GM23338 (cell line): ENCODE data around the gene SLC13A4. TPM values are rescaled to one million over a fixed set of nuclear protein-coding genes. Genes with fewer than 3 reads are reported as not detected.
A peak's percentile ranks its signal among the peaks of the same experiment; 100 is the strongest.

Experiments used
- ATAC-seq: fragments of 200-7000 bp; cut with Tn5 transposase; 3 replicates; pipeline ENCODE4 v1.9.1; 2020
- DNase-seq: peaks from one replicate; pipeline ENCODE4 v3.0.0-alpha.2; 2015; ENCODE audit warnings: low spot score
- H2AFZ ChIP-seq: fragments of 200-600 bp; sonication (generic); 2 replicates; pipeline ENCODE4 v1.8.0; 2016; ENCODE audit warnings: antibody characterized with exemption, mild to moderate bottlenecking, moderate library complexity
- H3F3A ChIP-seq: fragments of 200-600 bp; sonication (generic); replicated peaks from 2 replicates; pipeline ENCODE4 v1.8.0; 2017; ENCODE audit warnings: antibody characterized with exemption, mixed run types, low read depth
- H3K27ac ChIP-seq: fragments of 200-600 bp; sonication (generic); 2 replicates; pipeline ENCODE4 v1.6.1; 2016; ENCODE audit warnings: low read depth
- H3K27me3 ChIP-seq: fragments of 200-600 bp; sonication (generic); 2 replicates; pipeline ENCODE4 v1.8.0; 2016; ENCODE audit warnings: mild to moderate bottlenecking, mixed run types, moderate library complexity; ENCODE audit not compliant: insufficient read depth
- H3K36me3 ChIP-seq: fragments of 200-600 bp; sonication (generic); 2 replicates; pipeline ENCODE4 v1.8.0; 2016; ENCODE audit warnings: mild to moderate bottlenecking; ENCODE audit not compliant: insufficient read depth
- H3K4me1 ChIP-seq: fragments of 200-600 bp; sonication (generic); 2 replicates; pipeline ENCODE4 v1.8.0; 2016; ENCODE audit warnings: mild to moderate bottlenecking, moderate library complexity; ENCODE audit not compliant: insufficient read depth
- H3K4me2 ChIP-seq: fragments of 200-600 bp; sonication (generic); 2 replicates; pipeline ENCODE4 v1.7.1; 2017; ENCODE audit warnings: mixed run types
- H3K4me3 ChIP-seq: fragments of 200-600 bp; sonication (generic); 2 replicates; pipeline ENCODE4 v1.6.1; 2016; ENCODE audit warnings: mixed run types
- H3K79me2 ChIP-seq: fragments of 200-600 bp; sonication (generic); replicated peaks from 2 replicates; pipeline ENCODE4 v1.8.0; 2017; ENCODE audit warnings: mild to moderate bottlenecking; ENCODE audit not compliant: insufficient read depth
- H3K9me2 ChIP-seq: fragments of 200-600 bp; sonication (generic); 2 replicates; pipeline ENCODE4 v1.8.0; 2017; ENCODE audit not compliant: insufficient read depth
- H4K20me1 ChIP-seq: fragments of 200-600 bp; sonication (generic); replicated peaks from 2 replicates; pipeline ENCODE4 v1.8.0; 2017; ENCODE audit warnings: mild to moderate bottlenecking; ENCODE audit not compliant: insufficient read depth
- H3K27ac Mint-ChIP-seq: 2 replicates; pipeline ENCODE4 v1.8.0; 2020; ENCODE audit warnings: inconsistent platforms, mild to moderate bottlenecking, moderate library complexity, mixed read lengths
- H3K27me3 Mint-ChIP-seq: 3 replicates; pipeline ENCODE4 v1.8.0; 2022; ENCODE audit warnings: low read depth, mild to moderate bottlenecking, moderate library complexity, mixed read lengths, inconsistent platforms; ENCODE audit not compliant: insufficient read depth, poor library complexity
- H3K36me3 Mint-ChIP-seq: 3 replicates; pipeline ENCODE4 v1.8.0; 2021; ENCODE audit warnings: low read depth, mild to moderate bottlenecking, inconsistent platforms, moderate library complexity, mixed read lengths
- H3K4me1 Mint-ChIP-seq: 3 replicates; pipeline ENCODE4 v1.8.0; 2020; ENCODE audit warnings: mild to moderate bottlenecking, inconsistent platforms, mixed read lengths
- H3K4me3 Mint-ChIP-seq: 3 replicates; pipeline ENCODE4 v1.8.0; 2021; ENCODE audit warnings: moderate library complexity, mild to moderate bottlenecking, inconsistent platforms, mixed read lengths
- H3K9me3 Mint-ChIP-seq: 3 replicates; pipeline ENCODE4 v1.8.0; 2020; ENCODE audit warnings: moderate library complexity, mild to moderate bottlenecking, inconsistent platforms, mixed read lengths
- EZH2 ChIP-seq: fragments of 200-600 bp; sonication (generic); IDR thresholded peaks from one replicate; pipeline ENCODE4 v1.8.0; 2017; ENCODE audit warnings: antibody characterized with exemption, mild to moderate bottlenecking, low read depth; ENCODE audit not compliant: unreplicated experiment
- EZH2phosphoT487 ChIP-seq: fragments of 200-600 bp; sonication (generic); IDR thresholded peaks from one replicate; pipeline ENCODE4 v1.8.1; 2018; ENCODE audit warnings: antibody characterized with exemption; ENCODE audit not compliant: unreplicated experiment
- JUNB ChIP-seq: IDR thresholded peaks from one replicate; pipeline ENCODE4 v1.6.1; 2016; ENCODE audit warnings: antibody characterized with exemption; ENCODE audit not compliant: unreplicated experiment
- NANOG ChIP-seq: IDR thresholded peaks from 2 replicates; pipeline ENCODE4 v1.6.1; 2016; ENCODE audit warnings: antibody characterized with exemption, borderline replicate concordance
- POLR2AphosphoS5 ChIP-seq: IDR thresholded peaks from 2 replicates; pipeline ENCODE4 v1.6.1; 2016; ENCODE audit warnings: antibody characterized with exemption, low read depth
- REST ChIP-seq: IDR thresholded peaks from one replicate; pipeline ENCODE4 v1.6.1; 2018; ENCODE audit warnings: antibody characterized with exemption; ENCODE audit not compliant: unreplicated experiment
- ZNF114 ChIP-seq: fragments of 250-450 bp; sonication (Bioruptor Pico); IDR thresholded peaks from 2 replicates; pipeline ENCODE4 v1.5.0; 2020; ENCODE audit warnings: mild to moderate bottlenecking, moderate library complexity
- ZNF331 ChIP-seq: fragments of 250-450 bp; sonication (Bioruptor Pico); IDR thresholded peaks from 2 replicates; pipeline ENCODE4 v1.5.0; 2020; ENCODE audit warnings: low read depth, mild to moderate bottlenecking, moderate library complexity
- polyA plus RNA-seq: library from polyadenylated mRNA; unstranded; fragments of >200 nt; fragmentation: Nextera tagmentation; extraction: Ambion mirVana; gene quantifications from 2 replicates; pipeline ENCODE4 v1.2.1, GENCODE V29; 2016
- total RNA-seq: library from RNA; depleted of rRNA; stranded (reverse); fragments of >200 nt; shearing (Covaris generic); gene quantifications from 2 replicates; pipeline ENCODE4 v1.2.3, GENCODE V29; 2014
- TF ChIP-seq, protein P1 (sequence below): fragments of 250-450 bp; sonication (Bioruptor Pico); IDR thresholded peaks from 2 replicates; pipeline ENCODE4 v1.5.0; 2020; ENCODE audit warnings: mild to moderate bottlenecking, moderate library complexity
- TF ChIP-seq, protein P2 (sequence below), 2 experiments: fragments of 200-600 bp in 1 of 2; sonication (generic) in 1 of 2; conservative IDR thresholded peaks; 2 replicates each; pipeline versions ENCODE4 v1.5.1 to v1.6.1; 2016 to 2017; ENCODE audit warnings: antibody characterized with exemption in 2 of 2, low read depth in 2 of 2, mild to moderate bottlenecking in 2 of 2, moderate library complexity in 1 of 2
- TF ChIP-seq, protein P3 (sequence below): IDR thresholded peaks from 2 replicates; pipeline ENCODE4 v1.6.1; 2016; ENCODE audit warnings: antibody characterized with exemption

The SLC13A4 gene
- total and polyA plus RNA-seq, 2 experiments from 2014 or later: 1.7 to 2.3 TPM

DNA sequence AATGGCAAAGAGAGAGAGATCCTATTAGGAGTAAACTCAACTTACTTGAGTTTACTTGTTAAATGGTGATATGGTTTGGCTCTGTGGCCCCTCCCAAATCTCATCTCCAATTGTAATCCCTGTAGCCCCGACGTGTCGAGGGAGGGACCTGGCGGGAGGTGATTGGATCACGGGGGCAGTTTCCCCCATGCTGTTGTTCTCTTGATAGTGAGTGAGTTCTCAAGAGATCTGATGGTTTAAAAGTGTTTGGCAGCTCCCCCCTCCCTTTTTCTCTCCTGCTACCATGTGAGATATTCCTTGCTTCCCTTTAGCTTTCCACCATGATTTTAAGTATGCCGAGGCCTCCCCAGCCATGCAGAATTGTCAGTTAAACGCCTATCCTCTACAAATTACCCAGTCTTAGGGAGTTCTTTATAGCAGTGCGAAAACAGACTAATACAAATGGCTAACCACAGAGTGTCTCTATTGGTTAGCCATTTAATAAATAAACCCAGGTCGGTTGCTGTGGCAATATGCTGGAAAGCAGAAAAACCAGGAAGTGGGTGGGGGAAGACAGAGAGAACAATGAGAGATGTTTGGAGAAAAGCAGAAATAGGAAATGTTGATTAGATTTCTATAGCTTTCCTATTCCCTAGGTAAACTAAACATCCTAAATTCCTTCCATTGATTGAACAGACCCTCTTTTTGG is 68.7 kb downstream of the SLC13A4 start (continued):
- TF ChIP-seq, protein P1, sequence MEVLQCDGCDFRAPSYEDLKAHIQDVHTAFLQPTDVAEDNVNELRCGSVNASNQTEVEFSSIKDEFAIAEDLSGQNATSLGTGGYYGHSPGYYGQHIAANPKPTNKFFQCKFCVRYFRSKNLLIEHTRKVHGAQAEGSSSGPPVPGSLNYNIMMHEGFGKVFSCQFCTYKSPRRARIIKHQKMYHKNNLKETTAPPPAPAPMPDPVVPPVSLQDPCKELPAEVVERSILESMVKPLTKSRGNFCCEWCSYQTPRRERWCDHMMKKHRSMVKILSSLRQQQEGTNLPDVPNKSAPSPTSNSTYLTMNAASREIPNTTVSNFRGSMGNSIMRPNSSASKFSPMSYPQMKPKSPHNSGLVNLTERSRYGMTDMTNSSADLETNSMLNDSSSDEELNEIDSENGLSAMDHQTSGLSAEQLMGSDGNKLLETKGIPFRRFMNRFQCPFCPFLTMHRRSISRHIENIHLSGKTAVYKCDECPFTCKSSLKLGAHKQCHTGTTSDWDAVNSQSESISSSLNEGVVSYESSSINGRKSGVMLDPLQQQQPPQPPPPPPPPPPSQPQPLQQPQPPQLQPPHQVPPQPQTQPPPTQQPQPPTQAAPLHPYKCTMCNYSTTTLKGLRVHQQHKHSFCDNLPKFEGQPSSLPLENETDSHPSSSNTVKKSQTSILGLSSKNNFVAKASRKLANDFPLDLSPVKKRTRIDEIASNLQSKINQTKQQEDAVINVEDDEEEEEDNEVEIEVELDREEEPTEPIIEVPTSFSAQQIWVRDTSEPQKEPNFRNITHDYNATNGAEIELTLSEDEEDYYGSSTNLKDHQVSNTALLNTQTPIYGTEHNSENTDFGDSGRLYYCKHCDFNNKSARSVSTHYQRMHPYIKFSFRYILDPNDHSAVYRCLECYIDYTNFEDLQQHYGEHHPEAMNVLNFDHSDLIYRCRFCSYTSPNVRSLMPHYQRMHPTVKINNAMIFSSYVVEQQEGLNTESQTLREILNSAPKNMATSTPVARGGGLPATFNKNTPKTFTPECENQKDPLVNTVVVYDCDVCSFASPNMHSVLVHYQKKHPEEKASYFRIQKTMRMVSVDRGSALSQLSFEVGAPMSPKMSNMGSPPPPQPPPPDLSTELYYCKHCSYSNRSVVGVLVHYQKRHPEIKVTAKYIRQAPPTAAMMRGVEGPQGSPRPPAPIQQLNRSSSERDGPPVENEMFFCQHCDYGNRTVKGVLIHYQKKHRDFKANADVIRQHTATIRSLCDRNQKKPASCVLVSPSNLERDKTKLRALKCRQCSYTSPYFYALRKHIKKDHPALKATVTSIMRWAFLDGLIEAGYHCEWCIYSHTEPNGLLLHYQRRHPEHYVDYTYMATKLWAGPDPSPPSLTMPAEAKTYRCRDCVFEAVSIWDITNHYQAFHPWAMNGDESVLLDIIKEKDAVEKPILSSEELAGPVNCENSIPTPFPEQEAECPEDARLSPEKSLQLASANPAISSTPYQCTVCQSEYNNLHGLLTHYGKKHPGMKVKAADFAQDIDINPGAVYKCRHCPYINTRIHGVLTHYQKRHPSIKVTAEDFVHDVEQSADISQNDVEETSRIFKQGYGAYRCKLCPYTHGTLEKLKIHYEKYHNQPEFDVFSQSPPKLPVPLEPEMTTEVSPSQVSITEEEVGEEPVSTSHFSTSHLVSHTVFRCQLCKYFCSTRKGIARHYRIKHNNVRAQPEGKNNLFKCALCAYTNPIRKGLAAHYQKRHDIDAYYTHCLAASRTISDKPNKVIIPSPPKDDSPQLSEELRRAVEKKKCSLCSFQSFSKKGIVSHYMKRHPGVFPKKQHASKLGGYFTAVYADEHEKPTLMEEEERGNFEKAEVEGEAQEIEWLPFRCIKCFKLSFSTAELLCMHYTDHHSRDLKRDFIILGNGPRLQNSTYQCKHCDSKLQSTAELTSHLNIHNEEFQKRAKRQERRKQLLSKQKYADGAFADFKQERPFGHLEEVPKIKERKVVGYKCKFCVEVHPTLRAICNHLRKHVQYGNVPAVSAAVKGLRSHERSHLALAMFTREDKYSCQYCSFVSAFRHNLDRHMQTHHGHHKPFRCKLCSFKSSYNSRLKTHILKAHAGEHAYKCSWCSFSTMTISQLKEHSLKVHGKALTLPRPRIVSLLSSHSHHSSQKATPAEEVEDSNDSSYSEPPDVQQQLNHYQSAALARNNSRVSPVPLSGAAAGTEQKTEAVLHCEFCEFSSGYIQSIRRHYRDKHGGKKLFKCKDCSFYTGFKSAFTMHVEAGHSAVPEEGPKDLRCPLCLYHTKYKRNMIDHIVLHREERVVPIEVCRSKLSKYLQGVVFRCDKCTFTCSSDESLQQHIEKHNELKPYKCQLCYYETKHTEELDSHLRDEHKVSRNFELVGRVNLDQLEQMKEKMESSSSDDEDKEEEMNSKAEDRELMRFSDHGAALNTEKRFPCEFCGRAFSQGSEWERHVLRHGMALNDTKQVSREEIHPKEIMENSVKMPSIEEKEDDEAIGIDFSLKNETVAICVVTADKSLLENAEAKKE (CRISPR knock-in tag): no peak

DNA sequence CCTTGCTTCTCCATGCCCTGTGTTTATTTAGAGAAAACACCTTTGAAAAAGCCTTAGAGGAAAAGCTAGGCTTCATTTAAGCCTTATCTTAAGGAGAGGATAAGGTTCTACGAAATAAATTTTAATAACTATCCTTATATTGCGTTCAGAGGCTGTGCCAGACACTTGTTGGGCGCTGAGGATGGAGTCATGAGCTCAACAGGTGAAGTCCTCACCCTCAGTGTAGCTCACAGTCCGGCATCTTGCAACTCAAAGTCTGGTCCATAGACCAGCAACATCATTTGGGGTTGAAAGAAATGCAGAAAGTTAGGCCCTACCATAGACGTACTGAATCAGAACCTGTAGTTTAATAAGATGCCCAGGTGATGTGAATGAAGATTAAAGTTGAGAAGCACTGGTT is 69.4 kb downstream of the SLC13A4 start:
- DNase-seq: no peak
- Histone ChIP-seq H3K4me2 (no peak overlapping the region), H4K20me1 (no peaks in the 10 kb centered on the region), H3K9me2 (no peaks in the 10 kb centered on the region), H3K79me2 (peaks cover 11% of the 10 kb centered on the region), H3F3A (peaks cover 5% of the 10 kb centered on the region; the same call in 1 of the 2 replicates), H3K4me3 (no peak overlapping the region), H3K36me3 (no peaks in the 10 kb centered on the region), H3K27ac (no peak overlapping the region), H3K27me3 (no peaks in the 10 kb centered on the region), H2AFZ (peak overlapping the region; percentile 65; the same call in 1 of the 2 replicates), H3K4me1 (peaks cover 14% of the 10 kb centered on the region)
- H3K4me3 Mint-ChIP-seq: no peak overlapping the region
- H3K27ac Mint-ChIP-seq: no peak overlapping the region
- H3K36me3 Mint-ChIP-seq: 0 out of 3 replicates have a peak, but pooled peaks cover 2% of the 10 kb centered on the region
- no peak for ATAC-seq
- peaks cover 5% of the 10 kb centered on the region for H3K27me3 Mint-ChIP-seq
- H3K4me1 Mint-ChIP-seq: peaks cover 10% of the 10 kb centered on the region; the same call in 2 of the 3 replicates
- no peaks in the 10 kb centered on the region; the same call in 2 of the 3 replicates for H3K9me3 Mint-ChIP-seq
- TF ChIP-seq, protein P2, sequence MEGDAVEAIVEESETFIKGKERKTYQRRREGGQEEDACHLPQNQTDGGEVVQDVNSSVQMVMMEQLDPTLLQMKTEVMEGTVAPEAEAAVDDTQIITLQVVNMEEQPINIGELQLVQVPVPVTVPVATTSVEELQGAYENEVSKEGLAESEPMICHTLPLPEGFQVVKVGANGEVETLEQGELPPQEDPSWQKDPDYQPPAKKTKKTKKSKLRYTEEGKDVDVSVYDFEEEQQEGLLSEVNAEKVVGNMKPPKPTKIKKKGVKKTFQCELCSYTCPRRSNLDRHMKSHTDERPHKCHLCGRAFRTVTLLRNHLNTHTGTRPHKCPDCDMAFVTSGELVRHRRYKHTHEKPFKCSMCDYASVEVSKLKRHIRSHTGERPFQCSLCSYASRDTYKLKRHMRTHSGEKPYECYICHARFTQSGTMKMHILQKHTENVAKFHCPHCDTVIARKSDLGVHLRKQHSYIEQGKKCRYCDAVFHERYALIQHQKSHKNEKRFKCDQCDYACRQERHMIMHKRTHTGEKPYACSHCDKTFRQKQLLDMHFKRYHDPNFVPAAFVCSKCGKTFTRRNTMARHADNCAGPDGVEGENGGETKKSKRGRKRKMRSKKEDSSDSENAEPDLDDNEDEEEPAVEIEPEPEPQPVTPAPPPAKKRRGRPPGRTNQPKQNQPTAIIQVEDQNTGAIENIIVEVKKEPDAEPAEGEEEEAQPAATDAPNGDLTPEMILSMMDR (conservative IDR thresholded peaks at IDR 0.05; ENCODE audit: low read depth in 2 of 2): no peak
- no peak for TF ChIP-seq EZH2
- no peak for TF ChIP-seq POLR2AphosphoS5
- TF ChIP-seq NANOG: no peak
- no peak for TF ChIP-seq JUNB
- TF ChIP-seq REST: no peak
- TF ChIP-seq, protein P3, sequence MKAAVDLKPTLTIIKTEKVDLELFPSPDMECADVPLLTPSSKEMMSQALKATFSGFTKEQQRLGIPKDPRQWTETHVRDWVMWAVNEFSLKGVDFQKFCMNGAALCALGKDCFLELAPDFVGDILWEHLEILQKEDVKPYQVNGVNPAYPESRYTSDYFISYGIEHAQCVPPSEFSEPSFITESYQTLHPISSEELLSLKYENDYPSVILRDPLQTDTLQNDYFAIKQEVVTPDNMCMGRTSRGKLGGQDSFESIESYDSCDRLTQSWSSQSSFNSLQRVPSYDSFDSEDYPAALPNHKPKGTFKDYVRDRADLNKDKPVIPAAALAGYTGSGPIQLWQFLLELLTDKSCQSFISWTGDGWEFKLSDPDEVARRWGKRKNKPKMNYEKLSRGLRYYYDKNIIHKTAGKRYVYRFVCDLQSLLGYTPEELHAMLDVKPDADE: no peak
- no peak for TF ChIP-seq EZH2phosphoT487
- TF ChIP-seq ZNF331: no peak
- TF ChIP-seq ZNF114 (CRISPR knock-in tag): no peak
